Caco-2 (cell line): Measurements from ENCODE around the gene EBF3. TPM values are rescaled to one million over a fixed set of nuclear protein-coding genes. Genes with fewer than 3 reads are reported as not detected.

Experiments used
- BruUV-seq: library from RNA; stranded (reverse); fragments of 400-500 nt; replicated peaks from 2 replicates; lab custom pipeline; 2021; lab: Mats Ljungman, UMichigan
- CTCF ChIA-PET: fragments of 300-600 bp; sonication (Branson Sonifier 250); formaldehyde crosslinking; loops from one replicate; lab custom pipeline; 2022; ENCODE audit warnings: antibody characterized with exemption; lab: Charles Lee
- POLR2A ChIA-PET: fragments of 300-600 bp; sonication (Branson Sonifier 250); formaldehyde crosslinking; loops from one replicate; lab custom pipeline; 2022; ENCODE audit warnings: antibody characterized with exemption; lab: Charles Lee
- DNase-seq, 2 experiments: peaks; one replicate each; pipeline versions ENCODE4 v3.0.0 to v3.0.0-alpha.2; 2020 to 2022
- H3K27me3 ChIP-seq: replicated peaks from 2 replicates; pipeline ENCODE4 v1.6.0; 2011; ENCODE audit warnings: low read length; ENCODE audit not compliant: control insufficient read depth, insufficient read depth
- H3K36me3 ChIP-seq: 2 replicates; pipeline ENCODE4 v1.5.1; 2011; ENCODE audit warnings: low read length; ENCODE audit not compliant: control insufficient read depth, insufficient read depth
- H3K4me1 ChIP-seq: fragments of 250-450 bp; sonication (Bioruptor Pico); 2 replicates; pipeline ENCODE4 v1.5.1; 2020; ENCODE audit warnings: mild to moderate bottlenecking
- H3K4me3 ChIP-seq: 2 replicates; pipeline ENCODE4 v1.5.1; 2011; ENCODE audit warnings: low read depth, mild to moderate bottlenecking, control low read depth, low read length
- H3K9me3 ChIP-seq: fragments of 250-450 bp; sonication (Bioruptor Pico); 2 replicates; pipeline ENCODE4 v1.5.1; 2020; ENCODE audit warnings: mild to moderate bottlenecking, moderate library complexity
- H3K27ac Mint-ChIP-seq: one replicate; pipeline ENCODE4 v1.8.0; 2022; ENCODE audit warnings: mixed read lengths; ENCODE audit not compliant: unreplicated experiment
- H3K27me3 Mint-ChIP-seq: one replicate; pipeline ENCODE4 v1.8.0; 2022; ENCODE audit warnings: mixed read lengths; ENCODE audit not compliant: insufficient read depth, unreplicated experiment
- H3K36me3 Mint-ChIP-seq: one replicate; pipeline ENCODE4 v1.8.0; 2022; ENCODE audit warnings: mild to moderate bottlenecking, mixed read lengths; ENCODE audit not compliant: insufficient read depth, unreplicated experiment
- H3K4me1 Mint-ChIP-seq: one replicate; pipeline ENCODE4 v1.8.0; 2022; ENCODE audit warnings: low read depth, mixed read lengths; ENCODE audit not compliant: unreplicated experiment
- H3K4me3 Mint-ChIP-seq: one replicate; pipeline ENCODE4 v1.8.0; 2022; ENCODE audit warnings: mild to moderate bottlenecking, moderate library complexity, mixed read lengths; ENCODE audit not compliant: unreplicated experiment
- H3K9me3 Mint-ChIP-seq: one replicate; pipeline ENCODE4 v1.8.0; 2022; ENCODE audit warnings: mixed read lengths; ENCODE audit not compliant: unreplicated experiment
- intact Hi-C: fragments of 100-400 bp; cut with micrococcal nuclease; formaldehyde crosslinking; loops from one replicate; pipeline ENCODE4 v1.10.0; 2022; ENCODE audit not compliant: unreplicated experiment
- total RNA-seq: library from RNA; stranded (reverse); gene quantifications from 2 replicates; pipeline ENCODE4 v1.2.3, GENCODE V29; 2022
- TF ChIP-seq, protein P1 (sequence below), 2 experiments: fragments of 200-600 bp in 1 of 2; IDR thresholded peaks; 1 replicate in 1 of 2; 2 replicates in 1 of 2; pipeline versions ENCODE4 v1.5.1 to v1.8.0; 2011 to 2022; ENCODE audit warnings: antibody characterized with exemption in 1 of 2, control low read depth in 1 of 2, inconsistent platforms in 1 of 2, low read depth in 1 of 2, low read length in 1 of 2, mild to moderate bottlenecking in 1 of 2, moderate library complexity in 1 of 2; ENCODE audit not compliant: insufficient read depth in 1 of 2, severe bottlenecking in 1 of 2, unreplicated experiment in 1 of 2

The EBF3 gene
- total RNA-seq, 1 experiment from 2014 or later, result 0.79 TPM

DNA sequence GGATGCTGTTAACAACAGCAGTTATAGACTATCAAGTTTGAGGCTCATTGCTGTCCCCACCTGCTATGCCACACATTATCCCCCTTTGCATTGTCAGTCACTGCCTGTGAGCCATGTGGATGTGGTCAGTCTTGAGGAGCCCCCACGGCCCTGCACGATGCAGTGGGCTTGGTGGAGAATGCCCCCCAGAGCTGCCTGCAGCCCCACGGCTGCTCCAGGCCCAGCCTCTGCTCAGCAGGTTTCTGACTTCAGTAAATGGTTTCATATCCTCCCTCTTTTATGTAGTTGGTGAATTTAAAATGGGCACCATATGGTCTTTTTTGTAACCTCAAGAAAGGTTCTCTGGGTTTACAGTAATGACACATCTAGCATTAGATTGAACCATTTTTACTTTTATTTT is 164.1 kb downstream of the EBF3 start:
- Mint-ChIP-seq H3K4me3 (no peak overlapping the region), H3K4me1 (no peaks in the 10 kb centered on the region), H3K9me3 (peaks cover 43% of the 10 kb centered on the region), H3K36me3 (no peaks in the 10 kb centered on the region), H3K27ac (no peak overlapping the region), H3K27me3 (peaks cover 21% of the 10 kb centered on the region)
- Histone ChIP-seq H3K4me1 (no peaks in the 10 kb centered on the region), H3K36me3 (no peaks in the 10 kb centered on the region), H3K4me3 (no peak overlapping the region), H3K27me3 (no peaks in the 10 kb centered on the region), H3K9me3 (peaks cover 6% of the 10 kb centered on the region; the same call in 1 of the 2 replicates)
- intact Hi-C loops, result no loop called here
- BruUV-seq, result no TSS peak
- DNase-seq, result no peak
- TF ChIP-seq, protein P1, sequence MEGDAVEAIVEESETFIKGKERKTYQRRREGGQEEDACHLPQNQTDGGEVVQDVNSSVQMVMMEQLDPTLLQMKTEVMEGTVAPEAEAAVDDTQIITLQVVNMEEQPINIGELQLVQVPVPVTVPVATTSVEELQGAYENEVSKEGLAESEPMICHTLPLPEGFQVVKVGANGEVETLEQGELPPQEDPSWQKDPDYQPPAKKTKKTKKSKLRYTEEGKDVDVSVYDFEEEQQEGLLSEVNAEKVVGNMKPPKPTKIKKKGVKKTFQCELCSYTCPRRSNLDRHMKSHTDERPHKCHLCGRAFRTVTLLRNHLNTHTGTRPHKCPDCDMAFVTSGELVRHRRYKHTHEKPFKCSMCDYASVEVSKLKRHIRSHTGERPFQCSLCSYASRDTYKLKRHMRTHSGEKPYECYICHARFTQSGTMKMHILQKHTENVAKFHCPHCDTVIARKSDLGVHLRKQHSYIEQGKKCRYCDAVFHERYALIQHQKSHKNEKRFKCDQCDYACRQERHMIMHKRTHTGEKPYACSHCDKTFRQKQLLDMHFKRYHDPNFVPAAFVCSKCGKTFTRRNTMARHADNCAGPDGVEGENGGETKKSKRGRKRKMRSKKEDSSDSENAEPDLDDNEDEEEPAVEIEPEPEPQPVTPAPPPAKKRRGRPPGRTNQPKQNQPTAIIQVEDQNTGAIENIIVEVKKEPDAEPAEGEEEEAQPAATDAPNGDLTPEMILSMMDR (IDR thresholded peaks at IDR 0.05; ENCODE audit: insufficient read depth in 1 of 2, low read depth in 1 of 2, low read length in 1 of 2, severe bottlenecking in 1 of 2, unreplicated experiment in 1 of 2), result no peak
- CTCF ChIA-PET, result no interaction called here
- POLR2A ChIA-PET, result no interaction called here

DNA sequence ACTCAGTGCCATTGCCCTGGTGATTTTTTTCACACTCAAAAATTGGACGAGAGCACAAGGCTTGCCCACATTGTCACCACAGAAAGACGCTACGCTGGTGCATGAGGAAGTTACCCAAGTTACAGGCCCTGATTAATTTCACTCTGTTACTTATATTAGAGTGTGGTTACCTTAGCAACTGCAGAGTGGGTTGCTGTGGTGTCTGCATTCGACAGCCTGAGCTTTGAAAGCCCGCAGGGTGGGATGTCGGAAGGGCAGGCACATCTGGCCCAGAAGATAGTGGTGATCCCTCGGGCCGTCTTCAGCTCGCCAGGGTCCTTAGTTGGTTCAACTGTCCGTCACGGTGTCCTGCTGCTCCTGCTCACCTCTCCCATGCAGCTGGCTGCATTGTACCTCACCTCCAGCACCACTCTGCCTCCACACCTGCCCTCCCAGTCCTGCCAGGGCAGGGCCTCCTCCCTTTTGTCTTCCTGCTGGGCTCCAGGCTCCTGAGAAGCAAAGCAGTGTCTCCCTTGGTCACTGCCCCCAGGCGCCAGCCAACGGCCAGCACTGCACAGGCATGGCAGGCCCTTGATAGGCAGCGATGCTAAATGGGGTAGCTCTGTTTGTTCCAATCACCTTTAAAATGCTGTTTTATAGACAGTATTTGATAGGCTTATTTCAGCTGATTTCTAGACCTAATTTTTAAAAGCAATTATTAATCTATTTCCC is 167.2 kb downstream of the EBF3 start:
- Mint-ChIP-seq H3K36me3 (no peaks in the 10 kb centered on the region), H3K9me3 (peaks cover 12% of the 10 kb centered on the region), H3K27ac (no peak overlapping the region), H3K4me1 (peaks cover 7% of the 10 kb centered on the region), H3K4me3 (no peak overlapping the region), H3K27me3 (peaks cover 14% of the 10 kb centered on the region)
- DNase-seq, result no peak
- Histone ChIP-seq H3K4me1 (no peaks in the 10 kb centered on the region), H3K9me3 (peaks cover 6% of the 10 kb centered on the region; the same call in 1 of the 2 replicates), H3K4me3 (no peak overlapping the region), H3K36me3 (no peaks in the 10 kb centered on the region), H3K27me3 (no peaks in the 10 kb centered on the region)
- ChIA-PET POLR2A (no interaction called here), CTCF (no interaction called here)
- TF ChIP-seq, protein P1 (IDR thresholded peaks at IDR 0.05; ENCODE audit: insufficient read depth in 1 of 2, low read depth in 1 of 2, low read length in 1 of 2, severe bottlenecking in 1 of 2, unreplicated experiment in 1 of 2), result no peak
- no TSS peak for BruUV-seq
- intact Hi-C loops, result no loop called here

DNA sequence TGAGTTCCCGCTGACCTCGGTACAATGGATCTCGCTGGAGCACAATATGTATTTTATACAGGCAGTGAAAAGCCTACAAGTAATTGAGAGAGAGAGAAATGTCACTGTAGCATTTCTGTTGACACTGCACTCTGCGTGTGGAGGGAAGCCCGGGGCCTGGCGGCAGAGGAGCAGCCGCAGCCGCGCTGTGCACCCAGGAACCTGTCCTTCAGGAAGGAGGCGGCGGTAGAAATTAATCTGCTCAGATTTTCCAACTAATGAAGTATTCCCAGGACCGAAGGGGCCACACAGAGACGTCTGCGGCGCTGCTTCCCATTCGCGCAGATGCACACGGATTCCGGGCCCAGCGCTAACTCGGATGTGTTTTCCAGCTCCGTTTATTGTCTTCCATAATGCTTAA is 170.1 kb downstream of the EBF3 start:
- Histone ChIP-seq H3K4me1 (no peaks in the 10 kb centered on the region), H3K36me3 (no peaks in the 10 kb centered on the region), H3K4me3 (no peak overlapping the region), H3K27me3 (no peaks in the 10 kb centered on the region), H3K9me3 (peaks cover 6% of the 10 kb centered on the region; the same call in 1 of the 2 replicates)
- Mint-ChIP-seq H3K27ac (no peak overlapping the region), H3K4me3 (no peak overlapping the region), H3K27me3 (peaks cover 10% of the 10 kb centered on the region), H3K4me1 (peaks cover 7% of the 10 kb centered on the region), H3K36me3 (no peaks in the 10 kb centered on the region), H3K9me3 (peaks cover 6% of the 10 kb centered on the region)
- DNase-seq, result peak in 1 of 2 experiments; percentile 14
- intact Hi-C loops, result no loop called here
- ChIA-PET POLR2A (no interaction called here), CTCF (no interaction called here)
- TF ChIP-seq, protein P1 (IDR thresholded peaks at IDR 0.05; ENCODE audit: insufficient read depth in 1 of 2, low read depth in 1 of 2, low read length in 1 of 2, severe bottlenecking in 1 of 2, unreplicated experiment in 1 of 2), result no peak
- no TSS peak for BruUV-seq
